ENCODE data around the gene TMEM106C.

Gene TMEM106C

GRCh38 chr12:48012070-48012469 lies 48.7 kb downstream of the TMEM106C start:
- H2BK12ac ChIP-seq (ENCODE audit: low read length), result no peak overlapping the region
- H3K36me3 ChIP-seq (replicated peaks in 1 of 2; ENCODE audit: control insufficient read depth in 2 of 2, insufficient read depth in 2 of 2, low read length in 2 of 2), result no peaks in the 10 kb centered on the region
- no peaks in the 10 kb centered on the region for H3K9me3 ChIP-seq (replicated peaks in 1 of 2; ENCODE audit: control insufficient read depth in 2 of 2, insufficient read depth in 1 of 2, low read depth in 1 of 2, low read length in 2 of 2)
- no peak overlapping the region for H3K23ac ChIP-seq (ENCODE audit: low read depth, low read length, poor library complexity)
- no CpG with 5 or more reads among the region's 8 CpGs for WGBS, 2 donors (ENCODE audit: extremely low coverage in 2 of 2, insufficient read length in 2 of 2, insufficient replicate concordance in 1 of 2)
- H3K27me3 ChIP-seq (ENCODE audit: control insufficient read depth in 3 of 3, insufficient read depth in 3 of 3, low read depth in 1 of 3, low read length in 3 of 3), result peaks cover 0 to 21% (median 8%) of the 10 kb centered on the region in 3 experiments
- H2BK5ac ChIP-seq (ENCODE audit: low read length), result no peak overlapping the region
- no peak overlapping the region for H2AK5ac ChIP-seq (ENCODE audit: low read depth, low read length)
- H3K14ac ChIP-seq (ENCODE audit: low read length), result no peak overlapping the region
- no peak overlapping the region for H3K18ac ChIP-seq (ENCODE audit: low read length)
- H2BK120ac ChIP-seq (ENCODE audit: low read depth, low read length), result no peak overlapping the region
- no peak overlapping the region for H4K91ac ChIP-seq (ENCODE audit: low read depth, low read length, poor library complexity)
- H3K4ac ChIP-seq (ENCODE audit: low read length), result no peak overlapping the region
- no peak for DNase-seq (ENCODE audit: low spot score)
- H3K4me3 ChIP-seq (ENCODE audit: low read length in 2 of 2), result no peak overlapping the region
- H4K8ac ChIP-seq (ENCODE audit: low read depth, low read length), result no peak overlapping the region
- no peak overlapping the region for H3K9ac ChIP-seq (ENCODE audit: low read depth, low read length, poor library complexity)
- no peak overlapping the region for H3K4me2 ChIP-seq (ENCODE audit: insufficient read depth, low read length, poor library complexity, severe bottlenecking)
- no peak overlapping the region for H2BK15ac ChIP-seq (ENCODE audit: low read length)
- peaks cover 7 to 18% of the 10 kb centered on the region in 2 donors for H3K4me1 ChIP-seq (ENCODE audit: control insufficient read depth in 2 of 2, insufficient read depth in 1 of 2, low read depth in 1 of 2, low read length in 2 of 2)
- no peaks in the 10 kb centered on the region for H3K79me1 ChIP-seq (ENCODE audit: low read depth, low read length)
- no peak overlapping the region for H3K27ac ChIP-seq (replicated peaks; ENCODE audit: low read length)
- H2AFZ ChIP-seq (ENCODE audit: low read length), result no peak overlapping the region

GRCh38 chr12:48013287-48013686 lies 49.9 kb downstream of the TMEM106C start:
- H2BK12ac ChIP-seq (ENCODE audit: low read length), result no peak overlapping the region
- H3K4me1 ChIP-seq (ENCODE audit: control insufficient read depth in 2 of 2, insufficient read depth in 1 of 2, low read depth in 1 of 2, low read length in 2 of 2), result peaks cover 10 to 24% of the 10 kb centered on the region in 2 donors
- no peak overlapping the region for H3K23ac ChIP-seq (ENCODE audit: low read depth, low read length, poor library complexity)
- H3K4me3 ChIP-seq (ENCODE audit: low read length in 2 of 2), result no peak overlapping the region
- no peak overlapping the region for H2AK5ac ChIP-seq (ENCODE audit: low read depth, low read length)
- H4K91ac ChIP-seq (ENCODE audit: low read depth, low read length, poor library complexity), result no peak overlapping the region
- H3K27me3 ChIP-seq (ENCODE audit: control insufficient read depth in 3 of 3, insufficient read depth in 3 of 3, low read depth in 1 of 3, low read length in 3 of 3), result peaks cover 0 to 21% (median 6%) of the 10 kb centered on the region in 3 experiments
- DNase-seq (ENCODE audit: low spot score), result no peak
- no peak overlapping the region for H3K14ac ChIP-seq (ENCODE audit: low read length)
- no peak overlapping the region for H2BK5ac ChIP-seq (ENCODE audit: low read length)
- H2BK15ac ChIP-seq (ENCODE audit: low read length), result no peak overlapping the region
- H3K27ac ChIP-seq (replicated peaks; ENCODE audit: low read length), result no peak overlapping the region
- no peak overlapping the region for H3K4ac ChIP-seq (ENCODE audit: low read length)
- no peak overlapping the region for H3K9ac ChIP-seq (ENCODE audit: low read depth, low read length, poor library complexity)
- no CpG with 5 or more reads among the region's 2 CpGs for WGBS, 2 donors (ENCODE audit: extremely low coverage in 2 of 2, insufficient read length in 2 of 2, insufficient replicate concordance in 1 of 2)
- H3K36me3 ChIP-seq (replicated peaks in 1 of 2; ENCODE audit: control insufficient read depth in 2 of 2, insufficient read depth in 2 of 2, low read length in 2 of 2), result no peaks in the 10 kb centered on the region
- no peaks in the 10 kb centered on the region for H3K79me1 ChIP-seq (ENCODE audit: low read depth, low read length)
- no peak overlapping the region for H2BK120ac ChIP-seq (ENCODE audit: low read depth, low read length)
- H2AFZ ChIP-seq (ENCODE audit: low read length), result no peak overlapping the region
- no peak overlapping the region for H4K8ac ChIP-seq (ENCODE audit: low read depth, low read length)
- no peak overlapping the region for H3K4me2 ChIP-seq (ENCODE audit: insufficient read depth, low read length, poor library complexity, severe bottlenecking)
- H3K18ac ChIP-seq (ENCODE audit: low read length), result no peak overlapping the region
- H3K9me3 ChIP-seq (replicated peaks in 1 of 2; ENCODE audit: control insufficient read depth in 2 of 2, insufficient read depth in 1 of 2, low read depth in 1 of 2, low read length in 2 of 2), result no peaks in the 10 kb centered on the region

GRCh38 chr12:48015129-48015528 lies 51.7 kb downstream of the TMEM106C start:
- H2BK12ac ChIP-seq (ENCODE audit: low read length), result no peak overlapping the region
- no peak overlapping the region for H2AK5ac ChIP-seq (ENCODE audit: low read depth, low read length)
- DNase-seq (ENCODE audit: low spot score), result no peak
- H4K91ac ChIP-seq (ENCODE audit: low read depth, low read length, poor library complexity), result no peak overlapping the region
- H3K4me3 ChIP-seq (ENCODE audit: low read length in 2 of 2), result no peak overlapping the region
- no peak overlapping the region for H3K14ac ChIP-seq (ENCODE audit: low read length)
- no peak overlapping the region for H3K9ac ChIP-seq (ENCODE audit: low read depth, low read length, poor library complexity)
- H3K27ac ChIP-seq (replicated peaks; ENCODE audit: low read length), result no peak overlapping the region
- no peak overlapping the region for H3K4ac ChIP-seq (ENCODE audit: low read length)
- H2BK15ac ChIP-seq (ENCODE audit: low read length), result no peak overlapping the region
- no peak overlapping the region for H2BK5ac ChIP-seq (ENCODE audit: low read length)
- no peaks in the 10 kb centered on the region for H3K79me1 ChIP-seq (ENCODE audit: low read depth, low read length)
- no CpG with 5 or more reads among the region's 1 CpG for WGBS, 2 donors (ENCODE audit: extremely low coverage in 2 of 2, insufficient read length in 2 of 2, insufficient replicate concordance in 1 of 2)
- peaks cover 0 to 18% (median 3%) of the 10 kb centered on the region in 3 experiments for H3K27me3 ChIP-seq (ENCODE audit: control insufficient read depth in 3 of 3, insufficient read depth in 3 of 3, low read depth in 1 of 3, low read length in 3 of 3)
- H3K4me2 ChIP-seq (ENCODE audit: insufficient read depth, low read length, poor library complexity, severe bottlenecking), result no peak overlapping the region
- no peaks in the 10 kb centered on the region for H3K9me3 ChIP-seq (replicated peaks in 1 of 2; ENCODE audit: control insufficient read depth in 2 of 2, insufficient read depth in 1 of 2, low read depth in 1 of 2, low read length in 2 of 2)
- H3K4me1 ChIP-seq (ENCODE audit: control insufficient read depth in 2 of 2, insufficient read depth in 1 of 2, low read depth in 1 of 2, low read length in 2 of 2), result peaks cover 10 to 19% of the 10 kb centered on the region in 2 donors
- H3K18ac ChIP-seq (ENCODE audit: low read length), result no peak overlapping the region
- no peak overlapping the region for H2AFZ ChIP-seq (ENCODE audit: low read length)
- no peak overlapping the region for H4K8ac ChIP-seq (ENCODE audit: low read depth, low read length)
- no peaks in the 10 kb centered on the region for H3K36me3 ChIP-seq (replicated peaks in 1 of 2; ENCODE audit: control insufficient read depth in 2 of 2, insufficient read depth in 2 of 2, low read length in 2 of 2)
- H2BK120ac ChIP-seq (ENCODE audit: low read depth, low read length), result no peak overlapping the region
- H3K23ac ChIP-seq (ENCODE audit: low read depth, low read length, poor library complexity), result no peak overlapping the region

GRCh38 chr12:48015954-48016353 lies 52.6 kb downstream of the TMEM106C start:
- H4K91ac ChIP-seq (ENCODE audit: low read depth, low read length, poor library complexity), result no peak overlapping the region
- H3K4ac ChIP-seq (ENCODE audit: low read length), result no peak overlapping the region
- no peaks in the 10 kb centered on the region for H3K79me1 ChIP-seq (ENCODE audit: low read depth, low read length)
- DNase-seq (ENCODE audit: low spot score), result no peak
- H2AFZ ChIP-seq (ENCODE audit: low read length), result no peak overlapping the region
- no peak overlapping the region for H2BK5ac ChIP-seq (ENCODE audit: low read length)
- H3K23ac ChIP-seq (ENCODE audit: low read depth, low read length, poor library complexity), result no peak overlapping the region
- H3K36me3 ChIP-seq (replicated peaks in 1 of 2; ENCODE audit: control insufficient read depth in 2 of 2, insufficient read depth in 2 of 2, low read length in 2 of 2), result no peaks in the 10 kb centered on the region
- no peak overlapping the region for H3K4me3 ChIP-seq (ENCODE audit: low read length in 2 of 2)
- WGBS, 2 donors (ENCODE audit: extremely low coverage in 2 of 2, insufficient read length in 2 of 2, insufficient replicate concordance in 1 of 2), result no CpG with 5 or more reads among the region's 7 CpGs
- H3K27ac ChIP-seq (replicated peaks; ENCODE audit: low read length), result no peak overlapping the region
- peaks cover 10 to 15% of the 10 kb centered on the region in 2 donors for H3K4me1 ChIP-seq (ENCODE audit: control insufficient read depth in 2 of 2, insufficient read depth in 1 of 2, low read depth in 1 of 2, low read length in 2 of 2)
- no peak overlapping the region for H4K8ac ChIP-seq (ENCODE audit: low read depth, low read length)
- H3K18ac ChIP-seq (ENCODE audit: low read length), result no peak overlapping the region
- H3K4me2 ChIP-seq (ENCODE audit: insufficient read depth, low read length, poor library complexity, severe bottlenecking), result no peak overlapping the region
- H3K14ac ChIP-seq (ENCODE audit: low read length), result no peak overlapping the region
- no peak overlapping the region for H2AK5ac ChIP-seq (ENCODE audit: low read depth, low read length)
- H2BK120ac ChIP-seq (ENCODE audit: low read depth, low read length), result no peak overlapping the region
- H3K27me3 ChIP-seq (ENCODE audit: control insufficient read depth in 3 of 3, insufficient read depth in 3 of 3, low read depth in 1 of 3, low read length in 3 of 3), result peaks cover 0 to 18% (median 3%) of the 10 kb centered on the region in 3 experiments
- H3K9ac ChIP-seq (ENCODE audit: low read depth, low read length, poor library complexity), result no peak overlapping the region
- H2BK15ac ChIP-seq (ENCODE audit: low read length), result no peak overlapping the region
- no peaks in the 10 kb centered on the region for H3K9me3 ChIP-seq (replicated peaks in 1 of 2; ENCODE audit: control insufficient read depth in 2 of 2, insufficient read depth in 1 of 2, low read depth in 1 of 2, low read length in 2 of 2)
- H2BK12ac ChIP-seq (ENCODE audit: low read length), result no peak overlapping the region

All from neuronal stem cell (in vitro differentiated cells).